Glomerular visceral epithelial cell (primary cell): ENCODE results near the gene NBAS.
"Not testable (repeated sequence)": the region's sequence is repeated elsewhere in the genome, so short reads cannot be mapped to it uniquely, and the experiment has no call there.

Source experiments
- DNase-seq: peaks from one replicate; pipeline ENCODE4 v3.0.0-alpha.2; 2016; ENCODE audit errors: extremely low spot score

Gene NBAS

DNA sequence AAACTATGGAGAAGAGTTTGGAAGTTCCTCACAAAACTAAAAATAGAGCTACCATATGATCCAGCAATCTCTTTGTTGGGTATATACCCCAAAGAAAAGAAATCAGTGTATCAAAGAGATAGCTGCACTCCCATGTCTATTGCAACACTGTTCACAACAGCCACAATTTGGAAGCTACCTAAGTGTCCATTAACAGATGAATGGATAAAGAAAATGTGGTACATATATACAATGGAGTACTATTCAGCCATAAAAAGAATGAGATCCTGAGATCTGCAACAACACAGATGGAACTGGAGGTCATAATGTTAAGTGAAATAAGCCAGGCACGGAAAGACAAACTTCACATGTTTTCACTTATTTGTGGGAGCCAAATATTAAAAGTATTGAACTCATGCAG, 350.6 kb downstream of the NBAS start:
- DNase-seq = not testable (repeated sequence)

DNA sequence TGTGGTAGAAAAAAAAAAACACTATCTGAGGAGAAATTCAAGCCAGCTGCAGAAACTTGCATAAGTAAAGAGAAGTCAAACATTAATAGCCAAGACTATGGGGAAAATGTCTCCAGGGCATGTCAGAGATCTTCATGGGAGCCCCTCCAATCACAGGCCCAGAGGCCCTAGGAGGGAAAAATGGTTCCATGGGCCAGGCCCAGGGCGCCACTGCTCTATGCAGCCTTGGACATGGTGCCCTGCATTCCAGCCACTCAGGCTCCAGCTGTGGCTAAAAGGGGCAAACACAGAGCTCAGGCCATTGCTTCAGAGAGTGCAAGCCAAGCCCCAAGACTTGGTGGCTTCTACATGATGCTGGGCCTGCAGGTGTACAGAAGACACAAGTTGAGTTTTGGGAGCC, 354.7 kb downstream of the NBAS start:
- DNase-seq = no peak

DNA sequence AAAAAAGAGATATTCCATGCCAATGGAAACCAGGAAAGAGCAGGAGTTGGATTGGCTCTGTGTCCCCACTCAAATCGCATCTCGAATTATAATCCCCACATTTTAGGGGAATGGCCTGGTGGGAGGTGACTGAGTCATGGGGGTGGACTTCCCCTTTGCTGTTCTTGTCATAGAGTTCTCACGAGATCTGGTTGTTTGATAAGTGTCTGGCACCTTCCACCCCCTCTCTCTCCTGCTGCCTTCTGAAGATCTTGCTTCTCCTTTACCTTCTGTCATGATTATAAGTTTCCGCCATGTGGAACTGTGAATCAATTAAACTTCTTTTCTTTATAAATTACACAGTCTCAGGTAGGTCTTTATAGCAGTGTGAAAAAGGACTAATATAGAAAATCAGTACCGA, 355.6 kb downstream of the NBAS start:
- DNase-seq = no peak

DNA sequence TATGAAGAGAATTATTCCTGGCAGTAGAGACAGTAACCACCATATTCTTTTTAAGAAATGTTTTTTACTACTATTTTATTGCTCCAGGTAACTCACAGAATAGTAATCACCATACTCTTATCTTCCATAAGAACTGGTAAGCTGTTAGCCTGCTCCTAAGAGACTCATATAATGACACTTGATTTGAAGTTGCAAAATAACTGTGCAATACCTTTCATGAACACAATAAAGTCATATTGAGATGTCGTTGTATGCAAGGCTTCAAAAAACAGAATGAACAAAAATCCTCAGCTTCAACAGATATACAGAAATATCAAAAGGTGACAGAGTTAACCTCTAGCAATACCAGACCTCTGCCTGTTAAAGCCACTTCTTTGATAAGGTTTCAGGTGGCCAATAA, 360.1 kb downstream of the NBAS start:
- no peak for DNase-seq

DNA sequence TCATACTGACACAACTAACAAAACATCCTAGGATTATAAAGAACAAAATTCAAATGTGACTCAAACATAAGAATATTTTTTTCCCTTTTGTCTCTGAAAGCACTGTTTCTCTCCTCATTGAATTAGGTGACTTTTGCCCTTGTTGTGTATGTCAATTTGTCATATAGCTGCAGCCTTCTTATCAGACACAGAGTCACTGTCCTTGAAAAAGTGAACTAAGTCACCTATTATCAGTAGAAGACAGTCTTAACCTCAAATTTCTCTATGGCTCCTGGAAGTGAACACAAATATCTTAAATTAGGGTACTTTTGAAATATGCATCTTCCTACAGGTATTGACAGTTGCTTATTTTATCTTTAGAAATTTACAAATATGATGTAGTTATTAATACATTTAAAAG, 360.6 kb downstream of the NBAS start:
- DNase-seq = no peak

DNA sequence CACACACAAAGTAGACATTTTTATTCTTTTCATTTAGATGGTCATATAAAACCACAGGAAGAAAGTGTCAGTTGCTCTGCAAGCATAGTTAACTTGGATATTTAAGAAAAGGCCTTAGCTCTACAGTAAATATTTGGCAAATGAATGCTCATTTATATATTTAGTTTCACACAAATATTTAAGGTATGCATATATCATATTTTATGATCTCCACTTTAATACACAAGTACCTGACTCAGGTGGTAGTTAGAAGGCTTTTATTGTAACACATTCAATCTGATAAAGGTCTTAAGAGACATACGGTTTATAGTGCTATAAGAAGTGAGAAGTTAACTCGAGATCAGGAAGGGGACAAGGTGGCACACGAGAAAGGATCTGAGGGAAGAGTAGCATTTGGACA, 363.1 kb downstream of the NBAS start:
- DNase-seq = no peak

DNA sequence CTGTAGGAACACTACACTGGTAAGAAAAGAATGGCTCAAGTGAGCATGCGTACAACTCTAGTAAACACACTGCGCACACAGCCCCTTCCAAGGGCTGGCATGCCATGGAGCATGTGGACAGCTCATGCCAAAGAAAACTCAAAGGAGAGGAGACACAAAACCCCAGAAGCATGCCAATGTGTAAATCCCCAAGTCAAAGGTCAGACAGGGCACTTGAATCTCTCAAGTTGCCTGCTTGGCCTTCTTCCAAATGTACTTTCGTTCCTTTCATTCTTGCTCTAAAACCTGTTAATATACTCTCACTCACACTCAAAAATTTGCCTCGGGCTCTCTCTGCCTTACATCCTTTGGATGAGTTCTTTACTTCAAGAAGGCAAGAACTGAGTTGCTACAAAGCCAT, 365.3 kb downstream of the NBAS start:
- no peak for DNase-seq

DNA sequence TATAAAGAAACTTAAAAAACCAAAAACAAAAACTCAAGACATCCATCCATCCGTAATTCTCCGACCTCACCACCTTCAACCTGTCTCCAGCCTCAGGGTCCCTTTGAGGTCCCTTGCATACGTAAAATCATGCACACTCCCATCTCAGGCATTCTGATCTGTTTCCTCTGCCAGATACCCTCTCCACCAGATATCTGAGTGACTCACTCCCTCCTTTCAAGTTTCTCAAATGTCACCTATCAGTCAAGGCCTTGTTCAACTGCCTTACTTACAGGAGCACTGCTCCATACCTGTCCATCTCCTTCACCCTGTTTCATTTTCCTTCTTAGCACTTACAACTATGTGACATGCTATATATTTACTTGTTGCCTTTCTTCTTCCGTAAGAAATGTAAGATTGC, 369.3 kb downstream of the NBAS start:
- DNase-seq = no peak

DNA sequence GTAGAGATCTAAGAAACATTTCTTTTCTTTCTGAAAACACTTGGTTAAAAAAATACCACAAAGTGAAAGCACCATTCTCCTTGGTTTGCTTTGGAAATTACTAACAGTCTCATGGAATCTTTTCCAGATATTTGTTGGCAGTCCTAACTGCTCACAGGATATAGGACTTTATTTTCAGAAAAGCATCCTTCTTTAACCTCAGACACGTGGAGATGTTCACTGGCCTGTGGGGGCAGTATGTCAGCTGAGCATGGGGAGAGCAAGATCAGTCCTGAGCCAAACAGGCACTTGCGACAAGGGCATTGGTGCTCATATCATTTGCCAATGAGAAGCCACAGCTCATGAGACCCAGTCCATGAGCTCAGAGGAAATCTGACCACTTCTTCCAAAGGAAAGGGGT, 371.9 kb downstream of the NBAS start:
- no peak for DNase-seq

DNA sequence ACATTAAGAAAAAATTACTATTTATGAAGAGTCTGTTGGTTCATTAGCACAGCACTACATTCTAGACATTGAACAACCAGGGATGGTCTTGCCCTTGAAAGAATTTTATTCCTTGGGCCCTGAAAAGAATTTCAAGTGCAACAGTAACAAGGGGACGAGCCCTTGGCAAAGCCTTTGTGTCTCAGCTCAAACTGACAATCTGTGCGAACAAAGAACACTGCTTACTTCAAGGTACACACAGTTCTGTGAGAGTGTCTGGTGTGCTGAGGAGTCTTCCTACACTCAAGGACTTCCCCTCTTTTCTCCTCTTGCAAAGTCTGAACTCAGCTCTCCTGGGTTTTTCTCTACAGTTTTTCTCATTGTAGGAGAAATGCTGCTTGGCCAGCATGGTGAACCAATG, 373.4 kb downstream of the NBAS start:
- no peak for DNase-seq

DNA sequence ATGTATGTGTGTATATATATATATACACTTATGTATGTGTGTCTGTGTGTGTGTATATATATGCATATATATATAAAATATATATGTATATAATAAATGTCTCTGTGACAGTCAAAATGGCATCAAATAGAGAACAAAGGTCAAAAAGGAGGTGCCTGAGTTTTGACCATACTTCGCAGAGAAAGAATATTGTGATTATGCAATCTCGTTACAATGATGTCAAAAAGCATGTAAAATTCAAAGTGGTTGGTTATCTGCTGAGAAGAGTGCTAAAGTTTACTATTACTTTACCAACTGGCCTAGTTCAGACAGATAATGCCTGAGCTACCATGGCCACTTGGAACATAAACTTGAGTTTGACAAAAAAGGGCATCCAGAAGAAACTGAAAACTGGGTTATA, 375.0 kb downstream of the NBAS start:
- no peak for DNase-seq

DNA sequence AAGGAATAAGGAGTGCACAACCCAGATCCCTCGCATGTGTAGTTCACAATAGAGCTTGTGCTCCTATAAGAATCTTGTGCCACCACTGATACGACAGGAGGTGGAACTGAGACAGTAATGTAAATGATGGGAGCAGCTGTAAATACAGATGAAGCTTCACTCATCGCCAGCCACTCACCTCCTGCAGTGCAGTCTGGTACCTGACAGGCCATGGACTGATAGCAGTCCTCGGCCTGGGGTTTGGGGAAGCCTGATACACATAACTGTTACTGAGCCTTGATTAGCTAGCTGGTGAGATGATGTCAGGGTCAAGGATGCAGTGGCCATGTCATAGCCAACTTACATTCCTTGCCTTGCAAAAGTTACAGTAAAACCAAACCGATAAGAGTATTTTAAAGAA, 376.6 kb downstream of the NBAS start:
- no peak for DNase-seq

DNA sequence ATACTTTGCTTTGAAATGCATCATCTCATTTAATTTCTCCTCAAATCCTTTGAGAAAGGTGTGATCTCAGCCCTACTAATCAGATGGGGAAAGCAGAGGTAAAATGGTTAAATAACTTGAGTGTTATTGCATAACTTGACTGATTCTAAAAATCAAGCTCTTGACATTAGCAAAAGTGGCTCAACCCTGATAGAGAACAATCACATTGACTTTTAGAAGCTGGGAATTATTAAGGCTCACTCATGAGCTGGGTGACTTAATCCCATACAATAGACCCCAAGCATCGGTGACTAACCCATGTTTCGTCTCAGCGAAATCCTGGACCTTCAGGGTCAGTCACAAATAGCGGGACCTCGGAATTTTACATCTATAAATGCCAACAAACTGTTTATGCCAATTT, 378.9 kb downstream of the NBAS start:
- no peak for DNase-seq

DNA sequence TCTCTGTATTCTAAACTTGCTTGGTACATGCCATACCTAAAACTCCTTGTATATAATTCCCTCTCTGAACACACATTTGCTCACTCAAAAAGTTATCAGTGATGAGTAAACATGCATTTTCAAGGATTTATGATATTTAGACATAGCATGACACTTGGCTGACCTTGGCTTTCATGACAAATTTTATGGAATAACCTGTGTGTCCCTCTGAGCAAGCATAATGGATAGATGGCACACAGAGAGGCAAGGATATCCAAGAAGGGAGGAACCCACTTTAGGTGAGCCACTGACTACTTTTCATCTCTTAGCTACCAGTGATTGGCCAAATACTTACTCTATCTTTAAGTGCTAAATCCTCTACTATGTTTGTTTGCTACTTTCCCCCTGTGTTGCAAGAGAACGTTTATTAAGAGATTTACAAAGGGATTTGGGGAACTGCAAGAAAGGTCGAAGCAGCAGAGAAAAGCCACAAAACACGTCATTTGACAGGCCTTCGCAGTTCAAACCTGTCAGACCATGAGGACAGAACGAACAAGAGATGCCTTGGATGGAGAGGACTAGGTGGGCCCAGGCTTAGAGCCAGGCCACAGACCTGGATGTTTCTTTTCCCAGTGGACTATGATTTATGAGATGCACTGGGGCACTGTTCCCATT, 379.9 kb downstream of the NBAS start:
- DNase-seq = no peak

DNA sequence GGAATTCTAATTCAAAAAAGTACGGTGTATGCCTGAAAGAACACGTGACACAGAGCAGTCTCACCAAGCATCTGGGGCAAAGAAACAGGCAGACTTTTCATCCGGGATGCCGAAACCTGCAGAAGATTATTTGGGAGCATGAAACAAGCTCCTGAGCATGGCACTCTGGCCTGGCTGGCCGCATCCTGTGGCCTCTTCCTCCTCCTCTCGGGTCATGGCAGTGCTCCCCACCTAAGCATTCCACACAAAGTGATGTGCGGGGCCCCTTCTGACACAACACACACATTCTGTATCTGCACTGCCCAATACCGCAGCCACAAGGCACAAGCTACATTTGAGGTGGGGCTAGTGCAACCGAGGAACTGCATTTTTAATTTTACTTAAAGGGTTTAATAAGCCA, 380.8 kb downstream of the NBAS start:
- no peak for DNase-seq

DNA sequence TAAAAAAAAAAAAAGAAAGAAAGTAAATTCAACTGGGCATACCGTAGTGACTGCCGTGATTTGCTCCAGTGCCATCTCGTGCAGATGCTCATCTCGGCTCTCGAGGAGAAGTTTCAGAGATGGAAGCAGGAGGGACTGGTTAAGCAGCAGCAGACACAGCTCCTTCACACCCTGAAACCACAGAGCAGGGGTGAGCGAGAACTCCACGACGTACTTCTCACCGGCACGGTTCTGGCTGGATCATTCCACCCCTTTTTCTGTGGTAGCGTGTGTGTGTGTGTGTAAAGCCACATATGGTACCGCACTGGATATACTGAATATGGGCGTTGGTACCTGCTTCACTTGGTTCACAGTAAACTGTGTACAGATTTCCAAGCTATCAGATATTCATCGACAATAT, 382.2 kb downstream of the NBAS start:
- DNase-seq = no peak

DNA sequence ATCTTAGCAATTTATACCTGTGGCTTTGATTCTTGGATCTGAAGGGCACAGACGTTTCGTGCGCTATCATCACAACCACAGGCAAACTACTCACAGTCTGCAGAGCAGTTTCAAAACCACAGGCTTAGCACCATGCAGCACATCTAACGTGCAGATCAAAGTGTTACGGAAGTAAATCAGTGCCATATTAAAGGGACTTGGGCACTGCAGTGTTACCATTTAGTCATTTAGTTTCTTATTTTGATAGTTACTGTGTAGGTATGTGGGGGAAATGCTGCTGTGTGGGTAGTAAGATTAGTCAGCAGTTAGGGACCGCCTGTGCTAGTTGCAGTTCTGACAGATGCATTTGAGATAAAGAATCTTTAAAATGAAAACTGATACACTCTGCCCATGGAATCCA, 384.0 kb downstream of the NBAS start:
- peak; percentile 90 for DNase-seq

DNA sequence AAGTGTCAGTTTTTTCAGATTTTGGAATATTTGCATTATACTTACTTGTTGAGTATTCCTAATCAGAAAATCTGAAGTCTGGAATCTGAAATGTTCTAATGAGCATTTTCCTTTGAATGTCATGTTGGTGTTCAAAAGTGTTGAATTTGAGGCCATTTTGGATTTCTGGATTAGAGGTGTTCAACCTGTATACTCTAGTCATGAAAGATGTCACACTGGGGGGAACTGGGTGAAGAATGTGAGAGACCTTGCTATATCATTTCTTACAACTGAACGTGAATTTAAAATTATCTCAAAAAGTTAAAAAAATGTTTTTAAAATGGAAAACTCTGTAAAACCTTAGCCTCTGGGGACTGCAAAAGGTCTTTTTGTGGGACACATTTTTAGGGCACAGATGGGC, 384.5 kb downstream of the NBAS start:
- no peak for DNase-seq

DNA sequence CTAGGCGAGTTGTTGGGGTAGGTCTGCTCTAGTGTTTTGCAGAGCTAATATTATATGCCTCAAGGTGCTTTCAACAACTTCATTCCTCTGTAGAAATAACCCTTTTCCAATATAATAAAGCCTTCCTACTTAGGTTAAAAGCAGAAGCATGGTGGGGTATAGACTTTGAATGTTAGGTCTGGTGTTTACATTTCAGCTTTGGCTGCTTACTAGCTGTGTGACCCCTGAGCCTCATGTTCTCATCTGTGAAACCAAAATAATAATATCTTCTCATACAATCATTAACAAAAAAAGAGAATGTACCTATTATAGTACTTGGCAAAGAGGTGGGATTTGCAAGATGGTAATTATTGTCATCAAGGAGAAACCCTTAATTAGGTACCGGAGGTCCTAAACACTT, 386.6 kb downstream of the NBAS start:
- DNase-seq = no peak

DNA sequence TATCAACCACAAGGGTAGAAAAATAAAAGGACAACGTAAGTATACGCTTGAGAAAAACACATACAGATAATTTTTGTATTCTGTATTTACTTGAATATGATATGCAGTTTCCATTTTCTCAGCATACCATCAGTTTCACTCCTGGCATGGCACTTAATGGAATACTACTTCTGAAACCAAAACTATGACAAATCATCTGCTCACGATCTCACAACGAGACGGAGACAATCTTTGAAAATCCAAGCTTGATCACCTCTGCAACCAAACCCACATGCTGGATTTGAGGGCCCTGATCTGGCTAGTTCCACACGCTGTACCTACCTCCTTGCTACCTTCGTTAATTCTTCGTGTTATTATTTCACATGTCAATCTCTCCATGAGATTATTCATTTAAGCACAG, 387.6 kb downstream of the NBAS start:
- no peak for DNase-seq

DNA sequence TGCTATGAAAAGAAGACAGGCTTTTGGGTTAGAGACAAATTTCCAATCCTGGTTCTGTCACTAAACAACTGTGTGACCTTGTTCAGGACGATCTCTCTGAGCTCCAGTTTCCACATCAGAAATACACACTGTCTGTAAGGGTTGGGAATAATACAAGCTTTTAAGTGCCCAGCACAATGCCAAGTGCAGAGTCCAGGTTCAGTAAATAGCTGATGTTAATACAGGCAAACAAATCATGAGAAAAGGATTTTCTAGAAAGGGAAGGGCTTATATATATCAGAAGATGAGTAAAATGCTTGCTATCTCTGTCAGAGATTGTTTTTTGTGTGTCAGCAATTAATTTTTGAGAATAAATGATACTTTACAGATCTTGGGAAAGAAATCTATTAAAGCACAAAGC, 388.3 kb downstream of the NBAS start:
- no peak for DNase-seq

DNA sequence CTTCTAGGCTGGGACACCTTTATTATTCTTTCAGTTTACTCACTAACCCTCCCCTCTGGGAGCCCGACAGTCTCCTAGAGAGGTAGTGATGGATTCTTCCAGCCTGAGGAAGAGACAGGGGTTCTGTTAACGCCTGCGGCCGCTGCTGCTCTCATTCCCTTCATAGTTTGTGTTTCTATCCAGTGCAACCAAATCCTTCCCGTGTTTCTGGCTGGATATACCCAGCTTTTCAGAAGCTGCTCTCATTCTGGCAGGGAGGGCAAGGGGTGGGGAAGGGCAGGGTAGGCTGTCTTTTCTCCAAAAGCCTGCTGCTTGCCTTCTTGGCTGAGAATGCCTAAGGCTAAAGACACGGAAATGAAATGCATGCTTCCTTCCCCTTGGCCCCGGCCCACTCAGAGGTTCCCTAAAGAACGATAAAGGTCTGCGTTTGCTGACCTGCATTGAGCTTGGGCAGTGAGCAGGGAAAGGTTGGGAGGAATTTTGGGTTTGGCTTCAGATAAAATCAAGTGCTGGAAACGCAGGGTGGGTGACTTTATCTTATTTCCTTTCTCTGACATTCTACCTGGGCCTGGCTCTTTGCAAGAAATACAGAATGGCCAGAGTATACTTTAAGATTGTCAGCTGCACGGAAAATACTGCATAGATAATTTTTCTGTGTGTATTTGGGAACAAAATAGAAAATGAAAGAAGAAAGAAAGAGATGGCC, 390.9 kb downstream of the NBAS start:
- no peak for DNase-seq

DNA sequence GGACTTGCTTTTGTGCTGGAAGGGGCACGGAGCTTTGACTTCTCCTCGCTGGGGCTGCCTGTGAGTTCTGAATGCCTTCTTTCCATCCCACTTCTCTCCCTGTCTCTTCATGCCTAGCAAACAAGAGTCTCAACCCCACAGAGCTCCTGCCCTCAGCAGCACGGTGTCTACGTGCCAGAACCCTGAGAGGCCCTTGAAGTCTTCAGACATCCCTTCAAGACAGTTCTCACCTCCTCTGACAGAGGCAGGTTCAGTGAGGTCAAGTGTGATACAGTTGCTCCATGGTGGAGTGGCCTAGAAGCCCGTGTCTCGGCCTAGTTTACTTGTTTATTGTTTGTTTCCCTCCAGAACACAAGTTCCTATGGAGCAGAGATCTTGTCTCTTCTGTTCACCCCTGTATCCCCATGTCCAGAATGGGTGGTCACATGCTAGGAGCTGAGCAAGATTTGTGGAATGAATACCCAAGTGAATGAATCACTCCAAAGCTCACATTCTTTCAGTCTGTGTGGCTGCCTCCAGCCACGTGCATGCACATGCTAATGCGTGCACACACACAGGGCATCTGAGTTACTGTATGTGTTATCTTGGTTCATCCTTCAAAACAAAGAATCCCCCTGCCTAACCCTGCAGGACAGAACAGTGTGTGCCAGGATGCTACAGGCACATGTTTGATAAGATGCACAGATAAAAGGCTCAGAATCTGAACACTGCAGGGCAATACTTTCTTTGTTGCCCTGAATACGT, 391.6 kb downstream of the NBAS start:
- peak; percentile 85 for DNase-seq
